MM.1S (cell line): ENCODE data around the gene MOGAT3.

ENCODE experiments used
- EZH2 ChIP-seq: fragments of 300-600 bp; sonication (generic); optimal IDR thresholded peaks from 2 replicates; pipeline ENCODE3; 2017; ENCODE audit warnings: low read depth, mild to moderate bottlenecking, antibody characterized with exemption, low read length, mixed read lengths
- TF ChIP-seq, protein P1 (sequence below): fragments of 300-600 bp; sonication (generic); IDR thresholded peaks from 2 replicates; pipeline ENCODE4 v1.5.1; 2016; ENCODE audit warnings: antibody characterized with exemption, low read length, mixed read lengths

DNA sequence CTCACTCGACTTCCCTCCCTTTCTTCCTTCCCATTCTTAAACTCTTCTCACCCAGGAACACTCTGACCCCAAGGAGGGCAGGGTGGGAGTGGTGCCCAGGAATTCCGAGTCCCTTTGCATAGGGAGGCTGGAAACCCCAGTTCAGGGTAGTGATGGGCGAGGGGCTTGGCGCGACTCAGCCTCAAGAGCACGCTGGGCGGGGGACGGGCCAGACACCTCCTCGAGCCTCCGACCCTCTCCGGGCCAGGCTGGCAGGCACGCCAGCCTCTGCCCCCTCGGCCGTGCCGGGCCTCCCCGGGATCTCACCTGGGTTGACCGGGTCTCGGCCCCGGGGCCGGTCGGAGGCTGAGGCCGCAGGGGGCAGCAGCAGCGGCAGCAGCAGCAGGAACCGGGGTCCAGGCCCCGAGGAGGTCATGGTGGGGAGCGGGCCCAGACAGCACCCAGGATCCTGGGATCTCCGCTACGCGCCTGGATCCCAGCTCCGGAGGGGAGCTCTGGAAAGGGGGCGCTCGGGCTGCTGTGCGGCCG is 16.1 kb upstream of the MOGAT3 start:
- TF ChIP-seq, protein P1, sequence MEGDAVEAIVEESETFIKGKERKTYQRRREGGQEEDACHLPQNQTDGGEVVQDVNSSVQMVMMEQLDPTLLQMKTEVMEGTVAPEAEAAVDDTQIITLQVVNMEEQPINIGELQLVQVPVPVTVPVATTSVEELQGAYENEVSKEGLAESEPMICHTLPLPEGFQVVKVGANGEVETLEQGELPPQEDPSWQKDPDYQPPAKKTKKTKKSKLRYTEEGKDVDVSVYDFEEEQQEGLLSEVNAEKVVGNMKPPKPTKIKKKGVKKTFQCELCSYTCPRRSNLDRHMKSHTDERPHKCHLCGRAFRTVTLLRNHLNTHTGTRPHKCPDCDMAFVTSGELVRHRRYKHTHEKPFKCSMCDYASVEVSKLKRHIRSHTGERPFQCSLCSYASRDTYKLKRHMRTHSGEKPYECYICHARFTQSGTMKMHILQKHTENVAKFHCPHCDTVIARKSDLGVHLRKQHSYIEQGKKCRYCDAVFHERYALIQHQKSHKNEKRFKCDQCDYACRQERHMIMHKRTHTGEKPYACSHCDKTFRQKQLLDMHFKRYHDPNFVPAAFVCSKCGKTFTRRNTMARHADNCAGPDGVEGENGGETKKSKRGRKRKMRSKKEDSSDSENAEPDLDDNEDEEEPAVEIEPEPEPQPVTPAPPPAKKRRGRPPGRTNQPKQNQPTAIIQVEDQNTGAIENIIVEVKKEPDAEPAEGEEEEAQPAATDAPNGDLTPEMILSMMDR: peak; percentile 20; the same call in 1 of the 2 replicates
- no peak for TF ChIP-seq EZH2
